HG03469 (cell line): ENCODE data around the gene ZC3H7B.

Source experiments
- ATAC-seq: cut with Tn5 transposase; IDR thresholded peaks from one replicate; pipeline ENCODE4 v1.9.1; 2021; ENCODE audit warnings: mild to moderate bottlenecking, moderate library complexity, moderate number of reproducible peaks; ENCODE audit not compliant: unreplicated experiment

ZC3H7B gene

GRCh38 chr22:41352058-41352457 lies 50.7 kb downstream of the ZC3H7B start:
- ATAC-seq = no peak

GRCh38 chr22:41353862-41354575 lies 52.7 kb downstream of the ZC3H7B start:
- ATAC-seq = no peak

- no peak for ATAC-seq
These were observed 53.7 kb downstream of the ZC3H7B start for GRCh38 chr22:41354979-41355378.

GRCh38 chr22:41355895-41356294 lies 54.6 kb downstream of the ZC3H7B start:
- no peak for ATAC-seq

- no peak for ATAC-seq
These were observed 55.2 kb downstream of the ZC3H7B start for GRCh38 chr22:41356430-41357028.

- no peak for ATAC-seq
These were observed 55.9 kb downstream of the ZC3H7B start for GRCh38 chr22:41357191-41357590.

GRCh38 chr22:41358927-41359326 lies 57.6 kb downstream of the ZC3H7B start:
- ATAC-seq = no peak

GRCh38 chr22:41359376-41359775 lies 58.1 kb downstream of the ZC3H7B start:
- ATAC-seq = no peak

GRCh38 chr22:41360126-41360525 lies 58.8 kb downstream of the ZC3H7B start:
- no peak for ATAC-seq

- no peak for ATAC-seq
These were observed 60.5 kb downstream of the ZC3H7B start for GRCh38 chr22:41361716-41362310.

- ATAC-seq = no peak
These were observed 61.3 kb downstream of the ZC3H7B start for GRCh38 chr22:41362615-41363014.

- no peak for ATAC-seq
These were observed 62.9 kb downstream of the ZC3H7B start for GRCh38 chr22:41364233-41364632.

GRCh38 chr22:41364955-41365354 lies 63.6 kb downstream of the ZC3H7B start:
- ATAC-seq = no peak

GRCh38 chr22:41365425-41365824 lies 64.1 kb downstream of the ZC3H7B start:
- ATAC-seq = no peak

GRCh38 chr22:41366323-41367029 lies 65.2 kb downstream of the ZC3H7B start:
- ATAC-seq = no peak

GRCh38 chr22:41367039-41367679 lies 65.8 kb downstream of the ZC3H7B start:
- no peak for ATAC-seq

- ATAC-seq = no peak
These were observed 66.6 kb downstream of the ZC3H7B start for GRCh38 chr22:41367680-41368542.

GRCh38 chr22:41368543-41369423 lies 67.5 kb downstream of the ZC3H7B start:
- no peak for ATAC-seq

- no peak for ATAC-seq
These were observed 68.1 kb downstream of the ZC3H7B start for GRCh38 chr22:41369424-41369745.
